Upper lobe of left lung (tissue), 4 donors: ENCODE measurements around the gene IDH1.
"Not testable (repeated sequence)": the region's sequence is repeated elsewhere in the genome, so short reads cannot be mapped to it uniquely, and the experiment has no call there.

Source experiments
- EP300 ChIP-seq, 4 donors: sonication (generic); formaldehyde crosslinking; IDR thresholded peaks; one replicate each; pipeline ENCODE4 v1.5.1; 2017; ENCODE audit warnings: antibody characterized with exemption in 4 of 4, control low read depth in 2 of 4
- TF ChIP-seq, protein P1 (sequence below), 6 experiments: fragments of 450-650 bp in 4 of 6; fragments of 200-600 bp in 2 of 6; sonication (generic) in 2 of 6; IDR thresholded peaks; one replicate each; pipeline ENCODE4 v1.5.1; 2016 to 2019; ENCODE audit warnings: antibody characterized with exemption in 6 of 6

DNA sequence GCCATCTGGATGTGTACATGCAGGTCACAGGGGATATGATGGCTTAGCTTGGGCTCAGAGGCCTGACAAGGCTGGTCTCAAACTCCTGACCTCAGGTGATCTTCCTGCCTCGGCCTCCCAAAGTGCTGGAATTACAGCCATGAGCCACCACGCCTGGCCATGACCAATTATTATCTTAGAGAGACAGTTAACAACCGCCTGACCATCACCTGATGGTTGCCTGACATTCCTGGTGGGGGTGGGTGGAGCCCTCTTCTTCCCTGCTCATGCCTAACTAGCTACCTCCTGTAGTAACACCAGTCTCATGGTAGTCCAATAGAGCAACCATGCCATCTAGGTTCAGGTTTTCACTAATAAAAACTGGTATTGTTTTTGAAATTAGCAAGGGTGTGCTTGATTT, 33.0 kb downstream of the IDH1 start:
- not testable (repeated sequence) for TF ChIP-seq EP300 (IDR thresholded peaks at IDR 0.05)
- TF ChIP-seq, protein P1, sequence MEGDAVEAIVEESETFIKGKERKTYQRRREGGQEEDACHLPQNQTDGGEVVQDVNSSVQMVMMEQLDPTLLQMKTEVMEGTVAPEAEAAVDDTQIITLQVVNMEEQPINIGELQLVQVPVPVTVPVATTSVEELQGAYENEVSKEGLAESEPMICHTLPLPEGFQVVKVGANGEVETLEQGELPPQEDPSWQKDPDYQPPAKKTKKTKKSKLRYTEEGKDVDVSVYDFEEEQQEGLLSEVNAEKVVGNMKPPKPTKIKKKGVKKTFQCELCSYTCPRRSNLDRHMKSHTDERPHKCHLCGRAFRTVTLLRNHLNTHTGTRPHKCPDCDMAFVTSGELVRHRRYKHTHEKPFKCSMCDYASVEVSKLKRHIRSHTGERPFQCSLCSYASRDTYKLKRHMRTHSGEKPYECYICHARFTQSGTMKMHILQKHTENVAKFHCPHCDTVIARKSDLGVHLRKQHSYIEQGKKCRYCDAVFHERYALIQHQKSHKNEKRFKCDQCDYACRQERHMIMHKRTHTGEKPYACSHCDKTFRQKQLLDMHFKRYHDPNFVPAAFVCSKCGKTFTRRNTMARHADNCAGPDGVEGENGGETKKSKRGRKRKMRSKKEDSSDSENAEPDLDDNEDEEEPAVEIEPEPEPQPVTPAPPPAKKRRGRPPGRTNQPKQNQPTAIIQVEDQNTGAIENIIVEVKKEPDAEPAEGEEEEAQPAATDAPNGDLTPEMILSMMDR (IDR thresholded peaks at IDR 0.05) = not testable (repeated sequence)
